Right renal pelvis (tissue), 4 donors: ENCODE data around the gene TM4SF5. TPM values are rescaled to one million over a fixed set of nuclear protein-coding genes. Genes with fewer than 3 reads are reported as not detected.

ENCODE experiments used
- DNase-seq, 4 donors: peaks; one replicate each; pipeline ENCODE4 v3.0.0-alpha.2; 2013; ENCODE audit warnings: low read depth in 4 of 4, low spot score in 3 of 4, missing footprints in 1 of 4
- polyA plus RNA-seq, 4 donors: library from polyadenylated mRNA; unstranded; fragments of 120-200 nt; gene quantifications; one replicate each; pipeline ENCODE4 v1.2.1, GENCODE V29; 2013; ENCODE audit not compliant: insufficient read length in 4 of 4

TM4SF5 gene, protein sequence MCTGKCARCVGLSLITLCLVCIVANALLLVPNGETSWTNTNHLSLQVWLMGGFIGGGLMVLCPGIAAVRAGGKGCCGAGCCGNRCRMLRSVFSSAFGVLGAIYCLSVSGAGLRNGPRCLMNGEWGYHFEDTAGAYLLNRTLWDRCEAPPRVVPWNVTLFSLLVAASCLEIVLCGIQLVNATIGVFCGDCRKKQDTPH
- 1 to 10 TPM in 3 of 4 donors, under 1 TPM in 1; 0.97 to 3.5 (median 1.9) TPM for polyA plus RNA-seq

- no peak for DNase-seq
These were observed at the start of gene TM4SF5 for GRCh38 chr17:4771519-4772234. Gene TM4SF5, plus strand, starts transcription at chr17:4771886. Its CDS starts 37 bp downstream, at chr17:4771923.

DNA sequence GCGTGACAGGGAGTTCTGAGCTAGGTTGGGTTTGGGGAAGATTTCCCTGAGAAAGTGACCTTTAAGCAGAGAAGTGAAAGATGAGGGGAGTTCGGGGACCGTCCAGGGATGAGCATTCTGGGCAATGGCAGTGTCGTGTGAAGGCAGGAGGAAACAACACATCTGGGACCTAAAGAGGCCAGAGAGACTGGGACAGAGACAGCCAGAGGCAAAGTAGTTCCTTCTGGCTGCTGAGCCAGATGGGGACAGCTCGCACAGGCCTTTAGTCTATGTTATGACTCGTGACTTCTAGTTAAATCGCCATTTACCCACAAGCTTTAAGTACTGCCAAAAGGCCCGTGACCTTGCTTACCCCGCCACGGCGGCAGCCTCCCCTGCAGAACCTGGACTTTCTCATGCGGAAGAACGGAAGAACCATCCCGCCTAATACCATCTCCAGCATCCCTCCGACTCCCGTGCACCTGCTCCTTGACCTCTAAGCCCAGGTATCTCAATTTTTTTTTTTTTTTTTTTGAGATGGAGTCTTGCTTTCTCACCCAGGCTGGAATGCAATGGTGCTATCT lies 48.9 kb upstream of the TM4SF5 start:
- no peak for DNase-seq

GRCh38 chr17:4724650-4725049 lies 47.0 kb upstream of the TM4SF5 start:
- DNase-seq, result no peak

DNA sequence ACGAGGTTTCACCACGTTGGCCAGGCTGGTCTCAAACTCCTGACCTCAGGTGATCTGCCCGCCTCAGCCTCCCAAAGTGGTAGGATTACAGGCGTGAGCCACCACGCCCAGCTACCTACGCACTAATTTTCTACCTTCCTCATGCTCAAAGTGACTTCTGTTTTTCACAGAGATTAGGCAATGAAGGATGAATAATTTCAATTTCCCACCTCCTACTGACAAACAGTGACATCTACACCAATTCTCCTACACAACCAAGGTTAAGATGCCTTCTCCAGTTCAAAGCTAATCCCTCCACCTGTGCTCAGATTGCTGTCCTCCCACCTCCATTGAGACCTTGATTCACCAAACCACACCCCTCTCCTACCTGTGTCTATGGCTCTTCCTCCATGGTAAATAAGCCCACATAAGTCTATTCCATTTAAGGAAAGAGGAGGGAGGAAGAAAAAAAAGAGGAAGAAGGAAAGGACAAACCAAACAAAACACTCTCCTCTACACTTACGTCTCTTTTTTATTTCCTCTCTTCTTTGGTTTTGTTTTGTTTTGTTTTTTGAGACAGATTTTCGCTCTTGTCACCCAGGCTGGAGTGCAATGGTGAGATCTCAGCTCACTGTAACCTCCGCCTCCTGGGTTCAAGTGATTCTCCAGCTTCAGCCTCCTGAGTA lies 45.9 kb upstream of the TM4SF5 start:
- no peak for DNase-seq

DNA sequence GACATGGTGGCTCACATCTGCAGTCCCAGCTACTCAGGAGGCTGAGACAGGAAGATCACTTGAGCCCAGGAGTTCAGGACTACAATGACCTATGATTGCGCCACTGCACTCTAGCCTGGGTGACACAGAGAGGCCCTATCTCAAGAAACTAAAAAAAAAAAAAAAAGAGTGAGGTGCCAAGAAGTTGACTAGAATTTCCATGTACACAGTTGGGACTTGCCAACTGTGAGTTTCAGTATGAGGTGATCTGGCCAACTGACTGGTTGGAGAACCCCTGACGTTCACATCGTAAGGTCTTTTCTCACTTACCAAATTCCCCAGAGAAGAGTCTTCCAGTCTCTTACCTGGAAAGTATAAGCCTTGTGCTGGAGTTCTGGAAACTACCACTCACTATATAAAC lies 43.6 kb upstream of the TM4SF5 start:
- no peak for DNase-seq

DNA sequence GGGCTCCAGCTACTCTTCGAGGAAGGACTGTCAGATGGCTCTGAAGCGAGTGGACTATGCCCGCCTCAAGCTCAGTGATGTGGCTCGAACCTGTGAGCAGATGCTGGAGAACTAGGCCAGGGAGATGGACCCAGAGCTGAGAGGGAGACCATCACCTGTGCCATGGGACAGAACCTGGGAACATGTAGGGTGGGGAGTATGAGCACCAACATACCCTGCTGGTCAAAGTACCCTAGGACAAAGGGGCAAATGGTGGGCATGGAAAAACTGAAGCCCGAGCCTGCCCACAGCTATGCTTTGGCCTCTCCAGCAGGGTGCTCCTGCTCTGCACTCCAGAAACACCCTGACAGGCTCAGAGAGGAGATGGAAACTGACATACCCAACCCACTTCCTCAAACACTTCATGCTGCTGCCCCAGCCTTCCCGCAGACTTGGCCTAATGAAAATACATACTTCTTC lies 38.6 kb upstream of the TM4SF5 start:
- DNase-seq, result no peak

- DNase-seq, result no peak
These were observed 36.7 kb upstream of the TM4SF5 start for GRCh38 chr17:4734857-4735475.

- no peak for DNase-seq
These were observed 35.6 kb upstream of the TM4SF5 start for GRCh38 chr17:4735876-4736651.

DNA sequence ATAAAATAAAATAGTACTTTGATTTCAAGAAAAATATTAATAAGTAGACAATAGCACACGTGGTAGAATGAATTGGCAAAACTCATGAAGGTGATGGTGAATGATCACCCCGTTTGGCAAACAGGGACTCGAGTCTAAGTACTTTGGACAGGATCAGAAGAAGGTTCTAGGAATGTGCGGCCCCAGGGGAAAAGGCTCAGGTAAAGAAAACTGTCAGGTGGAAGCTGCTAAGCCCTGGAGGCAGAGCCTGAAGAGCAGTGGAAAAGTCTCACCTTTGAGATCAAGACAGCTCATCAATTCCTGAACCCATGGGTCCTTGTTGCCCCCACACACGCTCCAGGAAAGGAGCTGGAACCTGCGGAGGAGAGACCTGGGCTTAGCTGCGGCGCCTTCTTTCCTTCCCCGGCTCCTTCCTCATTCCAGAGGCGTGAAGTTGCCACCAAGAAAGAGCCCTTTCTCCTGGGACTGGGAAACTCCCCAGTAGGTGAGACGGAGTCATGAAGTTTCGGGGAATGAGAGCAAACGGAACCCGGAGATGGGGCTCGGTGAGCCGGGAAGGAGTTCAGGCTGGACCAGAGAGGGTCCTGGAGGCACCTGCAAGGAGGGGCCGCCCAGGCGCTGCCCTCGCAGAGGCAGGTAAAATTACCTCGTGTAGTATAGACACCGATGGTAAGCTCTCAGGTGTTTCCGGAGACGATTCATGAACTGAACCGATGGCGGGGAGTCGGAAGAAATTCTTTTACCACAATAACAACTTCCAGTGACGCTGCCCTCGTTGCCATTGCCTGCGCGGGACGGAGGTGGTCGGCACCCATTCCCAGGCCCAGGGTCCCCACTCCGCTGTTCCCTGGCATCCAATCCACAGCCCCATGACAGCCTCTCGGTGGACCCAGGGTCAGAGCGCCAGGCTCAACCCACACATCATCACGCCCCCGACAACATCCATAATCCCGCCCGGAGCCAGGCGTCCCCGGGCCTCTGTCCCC lies 33.3 kb upstream of the TM4SF5 start:
- no peak for DNase-seq

DNA sequence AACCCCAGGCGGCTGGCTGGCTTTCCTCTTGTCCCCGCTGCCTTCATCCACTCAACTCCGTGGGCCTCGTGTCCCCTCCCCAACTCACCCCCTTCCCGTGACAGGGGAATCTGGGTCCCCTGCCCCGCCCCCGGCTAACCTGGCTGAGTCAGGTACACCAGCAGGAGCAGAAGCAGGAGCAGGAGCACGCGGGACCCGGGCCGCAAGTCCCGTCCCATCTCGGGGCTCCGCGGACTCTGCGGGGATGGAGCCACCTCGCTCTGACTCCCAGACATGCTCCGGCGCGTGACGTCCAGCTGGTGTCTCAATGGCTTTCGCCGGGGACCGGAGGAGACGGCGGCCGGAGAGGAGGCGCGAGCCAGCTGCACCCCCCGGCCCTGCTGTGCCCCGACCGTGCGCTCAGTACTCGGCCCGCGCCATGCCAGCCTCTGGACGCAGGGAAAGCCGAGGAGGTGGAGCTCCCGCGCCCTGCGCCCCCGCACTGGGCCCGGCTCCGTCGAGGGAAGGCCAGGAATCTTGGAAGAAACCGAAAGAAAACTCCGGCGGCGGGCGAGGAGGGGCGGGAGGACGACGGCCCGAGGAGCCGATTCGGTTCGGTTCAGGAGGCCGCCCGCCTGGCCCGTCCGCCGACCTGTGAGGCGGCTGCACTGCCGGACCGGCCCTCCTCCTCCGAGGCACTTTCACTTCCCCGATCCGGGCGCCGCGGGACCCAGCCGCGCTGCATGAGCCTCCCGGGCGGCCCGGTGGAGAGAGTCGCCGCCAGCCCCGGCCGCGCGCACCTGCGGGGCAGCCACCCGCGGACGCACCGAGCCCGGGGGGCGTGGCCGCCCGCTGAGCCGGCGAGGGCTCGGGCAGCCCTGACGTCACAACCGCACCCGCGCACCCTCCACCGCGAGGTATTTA lies 32.3 kb upstream of the TM4SF5 start, which contains the start of the genes CXCL16 and ZMYND15:
Gene CXCL16, minus strand, starts transcription at position 807 of the 903 bp plus-strand sequence. Its CDS starts 589 bp downstream, at position 218.
Gene ZMYND15, plus strand, starts transcription at position 712 of the 903 bp plus-strand sequence. CDS start 716 bp downstream, outside the sequence.
- peak in 1 of 4 donors; percentile 33 for DNase-seq

DNA sequence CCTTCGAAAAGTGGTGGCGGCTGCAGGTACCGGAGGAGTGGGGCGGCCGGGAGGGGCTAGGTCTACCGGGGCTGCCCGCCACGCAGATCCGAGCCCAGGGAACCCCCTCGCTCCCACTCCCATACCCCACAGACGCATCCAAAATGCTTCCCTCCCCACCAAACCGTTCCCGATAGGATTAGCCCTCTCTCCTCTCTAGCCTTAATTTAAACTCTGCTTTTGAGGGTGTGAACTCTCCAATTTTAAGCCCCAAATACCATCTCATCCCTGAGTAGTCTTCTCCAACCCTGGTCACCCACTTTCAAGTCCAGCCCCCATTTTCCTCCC lies 31.7 kb upstream of the TM4SF5 start:
- no peak for DNase-seq

GRCh38 chr17:4740584-4740983 lies 31.1 kb upstream of the TM4SF5 start:
- no peak for DNase-seq

DNA sequence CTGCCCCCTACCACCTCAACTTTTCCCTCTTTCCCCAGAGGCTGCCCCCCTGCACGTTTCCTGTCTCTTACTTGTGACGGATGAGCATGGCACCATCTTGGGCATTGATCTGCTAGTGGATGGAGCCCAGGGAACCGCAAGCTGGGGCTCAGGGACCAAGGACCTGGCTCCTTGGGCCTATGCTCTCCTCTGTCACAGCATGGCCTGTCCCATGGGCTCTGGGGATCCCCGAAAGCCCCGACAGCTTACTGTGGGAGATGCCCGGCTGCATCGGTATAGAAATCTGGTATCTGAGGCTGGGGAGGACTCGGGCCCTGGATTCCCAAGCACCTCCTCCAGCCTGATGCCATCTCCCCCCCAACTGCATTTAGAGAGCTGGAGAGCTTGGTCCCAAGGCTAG lies 30.1 kb upstream of the TM4SF5 start:
- DNase-seq, result no peak

DNA sequence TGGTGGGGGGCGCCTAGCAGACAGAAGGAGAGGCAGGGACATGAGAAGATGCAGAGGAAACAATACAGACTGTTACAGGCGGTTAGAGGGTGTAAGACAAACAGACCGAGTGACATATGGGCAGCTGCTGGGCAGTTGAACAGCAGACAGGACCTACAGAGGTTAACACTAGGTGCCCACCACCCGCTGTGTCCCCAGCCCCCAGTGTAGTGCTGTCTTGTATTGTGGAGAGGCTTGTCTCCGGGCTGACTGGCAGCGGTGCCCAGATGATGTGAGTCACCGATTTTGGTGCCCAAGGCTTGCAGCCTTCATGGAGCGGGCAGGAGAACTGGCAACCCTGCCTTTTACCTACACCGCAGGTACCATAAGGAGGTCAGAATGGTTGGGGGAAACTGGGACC lies 29.6 kb upstream of the TM4SF5 start:
- DNase-seq, result no peak

DNA sequence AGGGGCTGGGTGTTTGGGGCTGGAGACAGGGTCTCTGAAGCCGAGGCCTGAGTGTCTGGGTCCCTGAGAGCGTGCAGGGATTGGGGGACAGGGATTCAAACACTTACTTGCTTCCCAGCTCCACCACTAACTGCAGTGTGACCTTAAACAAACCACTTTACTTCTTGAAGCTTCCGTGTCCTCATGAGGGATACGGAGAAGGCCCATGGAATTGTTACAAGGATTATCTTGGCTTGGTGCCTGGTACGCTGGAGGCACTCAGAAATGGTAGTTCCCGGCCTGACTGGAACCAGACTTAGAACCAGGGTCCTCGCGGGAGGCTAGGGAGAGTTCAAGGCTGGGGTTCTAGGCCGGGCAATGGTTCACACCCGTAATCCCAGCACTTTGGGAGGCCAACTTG lies 29.1 kb upstream of the TM4SF5 start:
- no peak for DNase-seq

- no peak for DNase-seq
These were observed 28.5 kb upstream of the TM4SF5 start for GRCh38 chr17:4743216-4743615.

- DNase-seq, result no peak
These were observed 27.8 kb upstream of the TM4SF5 start for GRCh38 chr17:4743898-4744297.
